Type B pancreatic cell (in vitro differentiated cells): Measurements from ENCODE around the gene ZNF609. TPM values are rescaled to one million over a fixed set of nuclear protein-coding genes. Genes with fewer than 3 reads are reported as not detected.

Source experiments
- DNase-seq: peaks from one replicate; pipeline ENCODE4 v3.0.0; 2021; ENCODE audit warnings: mixed read lengths; ENCODE audit not compliant: unreplicated experiment; ENCODE audit errors: extremely low spot score
- H3K27ac Mint-ChIP-seq: 2 replicates; pipeline ENCODE4 v1.8.0; 2021; ENCODE audit warnings: mild to moderate bottlenecking, mixed read lengths
- H3K27me3 Mint-ChIP-seq: 2 replicates; pipeline ENCODE4 v1.8.0; 2021; ENCODE audit warnings: mixed read lengths
- H3K36me3 Mint-ChIP-seq: 2 replicates; pipeline ENCODE4 v1.8.0; 2021; ENCODE audit warnings: mixed read lengths
- H3K4me1 Mint-ChIP-seq: one replicate; pipeline ENCODE4 v1.8.0; 2021; ENCODE audit warnings: mixed read lengths; ENCODE audit not compliant: unreplicated experiment
- H3K4me3 Mint-ChIP-seq: 2 replicates; pipeline ENCODE4 v1.8.0; 2021; ENCODE audit warnings: mild to moderate bottlenecking, mixed read lengths
- H3K9me3 Mint-ChIP-seq: 2 replicates; pipeline ENCODE4 v1.8.0; 2021; ENCODE audit warnings: mixed read lengths
- total RNA-seq: library from RNA; stranded (reverse); gene quantifications from 2 replicates; pipeline ENCODE4 v1.2.1, GENCODE V29; 2021; ENCODE audit warnings: low replicate concordance
- TF ChIP-seq, protein P1 (sequence below): fragments of 200-600 bp; sonication (generic); conservative IDR thresholded peaks from 2 replicates; pipeline ENCODE4 v1.5.0; 2021; ENCODE audit warnings: antibody characterized with exemption, mild to moderate bottlenecking

The ZNF609 gene
- total RNA-seq, 1 donor from 2014 or later = 53.1 TPM

DNA sequence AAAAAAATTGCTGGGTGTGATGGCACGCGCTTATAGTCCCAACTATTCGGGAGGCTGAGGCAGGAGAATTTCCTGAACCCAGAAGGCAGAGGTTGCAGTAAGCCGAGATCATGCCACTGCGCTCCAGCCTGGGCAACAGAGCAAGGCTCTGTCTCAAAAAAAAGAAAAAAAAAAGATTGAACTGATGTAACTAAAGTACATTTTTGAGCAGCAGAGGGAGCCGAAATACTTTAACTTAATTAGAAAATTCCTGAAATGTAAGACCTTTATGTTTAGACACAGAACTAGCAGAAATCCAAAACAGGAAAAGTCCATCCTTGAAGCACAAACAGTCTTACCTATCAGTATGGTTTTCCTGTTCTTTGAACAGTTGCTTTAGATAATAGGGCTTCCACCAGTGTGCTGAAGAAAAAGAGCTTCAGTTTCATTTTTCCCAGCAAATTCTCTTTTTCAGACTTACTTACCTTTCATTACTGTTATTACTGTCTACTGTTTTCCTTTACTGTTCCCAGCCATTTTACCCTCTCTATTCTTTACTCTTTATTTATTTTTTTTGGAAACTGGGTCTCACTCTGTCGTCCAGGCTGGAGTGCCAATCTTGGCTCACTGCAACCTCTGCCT lies 33.4 kb upstream of the ZNF609 start:
- TF ChIP-seq, protein P1, sequence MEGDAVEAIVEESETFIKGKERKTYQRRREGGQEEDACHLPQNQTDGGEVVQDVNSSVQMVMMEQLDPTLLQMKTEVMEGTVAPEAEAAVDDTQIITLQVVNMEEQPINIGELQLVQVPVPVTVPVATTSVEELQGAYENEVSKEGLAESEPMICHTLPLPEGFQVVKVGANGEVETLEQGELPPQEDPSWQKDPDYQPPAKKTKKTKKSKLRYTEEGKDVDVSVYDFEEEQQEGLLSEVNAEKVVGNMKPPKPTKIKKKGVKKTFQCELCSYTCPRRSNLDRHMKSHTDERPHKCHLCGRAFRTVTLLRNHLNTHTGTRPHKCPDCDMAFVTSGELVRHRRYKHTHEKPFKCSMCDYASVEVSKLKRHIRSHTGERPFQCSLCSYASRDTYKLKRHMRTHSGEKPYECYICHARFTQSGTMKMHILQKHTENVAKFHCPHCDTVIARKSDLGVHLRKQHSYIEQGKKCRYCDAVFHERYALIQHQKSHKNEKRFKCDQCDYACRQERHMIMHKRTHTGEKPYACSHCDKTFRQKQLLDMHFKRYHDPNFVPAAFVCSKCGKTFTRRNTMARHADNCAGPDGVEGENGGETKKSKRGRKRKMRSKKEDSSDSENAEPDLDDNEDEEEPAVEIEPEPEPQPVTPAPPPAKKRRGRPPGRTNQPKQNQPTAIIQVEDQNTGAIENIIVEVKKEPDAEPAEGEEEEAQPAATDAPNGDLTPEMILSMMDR = peak; percentile 58
- Mint-ChIP-seq H3K4me3 (no peak overlapping the region), H3K4me1 (peaks cover 10% of the 10 kb centered on the region), H3K27ac (no peak overlapping the region), H3K27me3 (no peaks in the 10 kb centered on the region), H3K36me3 (peaks cover 19% of the 10 kb centered on the region), H3K9me3 (no peaks in the 10 kb centered on the region)
- no peak for DNase-seq

DNA sequence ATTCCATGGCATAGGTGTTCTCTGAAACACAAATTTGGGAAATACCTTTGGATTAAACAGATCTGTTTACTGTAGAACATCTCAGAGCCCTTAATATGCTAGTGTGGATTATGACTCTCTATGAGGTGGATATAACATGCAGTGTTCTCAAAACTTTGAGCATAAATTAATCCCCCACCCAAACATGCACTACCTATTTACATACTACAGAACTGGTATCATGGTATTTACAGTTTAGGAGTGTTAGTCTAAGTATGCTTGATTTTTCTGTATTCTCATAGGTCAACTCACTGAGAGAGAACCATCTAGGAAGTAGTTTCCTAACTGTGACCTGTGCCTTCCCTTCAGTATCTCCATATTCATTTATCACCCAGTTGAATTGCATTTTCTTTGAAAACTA lies 30.9 kb upstream of the ZNF609 start:
- Mint-ChIP-seq H3K27me3 (no peaks in the 10 kb centered on the region), H3K36me3 (peaks cover 12% of the 10 kb centered on the region), H3K9me3 (no peaks in the 10 kb centered on the region)

DNA sequence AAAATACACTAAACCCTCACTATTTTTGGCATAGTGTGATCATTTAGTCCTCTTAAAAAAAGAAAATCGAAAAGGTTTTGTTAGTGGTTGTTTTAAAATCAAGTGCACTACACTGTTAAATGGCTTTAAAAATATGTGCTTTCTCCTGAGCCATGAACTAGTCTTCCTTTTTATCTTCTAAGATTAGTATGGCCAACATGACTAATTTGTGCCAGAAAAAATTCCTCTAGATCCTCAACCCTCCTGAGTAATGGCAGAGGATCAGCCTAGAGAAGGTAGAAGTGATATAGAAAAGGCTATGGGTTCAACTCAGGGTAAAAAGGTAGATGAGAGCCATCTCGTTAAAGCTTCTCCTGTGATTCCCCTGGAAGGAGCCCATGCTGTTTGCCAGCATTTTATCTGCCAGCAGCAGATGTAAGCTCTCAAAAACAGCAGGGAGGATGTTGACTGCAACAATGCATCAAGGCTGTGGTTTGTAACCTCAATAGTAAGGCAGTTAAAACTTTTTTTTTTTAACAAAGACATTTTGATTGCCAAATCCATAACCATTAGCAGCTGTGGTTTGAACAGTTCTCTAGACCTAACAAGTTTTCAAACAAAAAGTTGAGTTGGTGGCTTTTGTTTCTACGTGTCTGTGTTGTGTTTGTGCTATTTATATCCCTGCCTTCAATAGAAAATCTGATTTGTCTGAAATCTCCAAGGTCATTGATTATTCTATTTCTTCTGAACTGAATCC lies 30.2 kb upstream of the ZNF609 start:
- H3K36me3 Mint-ChIP-seq = peaks cover 14% of the 10 kb centered on the region
- no peak overlapping the region for H3K27ac Mint-ChIP-seq
- TF ChIP-seq, protein P1 = no peak
- no peak overlapping the region for H3K4me3 Mint-ChIP-seq
- H3K4me1 Mint-ChIP-seq = peaks cover 10% of the 10 kb centered on the region
- H3K27me3 Mint-ChIP-seq = no peaks in the 10 kb centered on the region
- DNase-seq = no peak
- H3K9me3 Mint-ChIP-seq = no peaks in the 10 kb centered on the region

More for the DNA sequence above, 30.9 kb upstream of the ZNF609 start:
- Mint-ChIP-seq H3K4me3 (no peak overlapping the region), H3K4me1 (peaks cover 10% of the 10 kb centered on the region), H3K27ac (no peak overlapping the region)
- DNase-seq = no peak
- TF ChIP-seq, protein P1 = no peak

DNA sequence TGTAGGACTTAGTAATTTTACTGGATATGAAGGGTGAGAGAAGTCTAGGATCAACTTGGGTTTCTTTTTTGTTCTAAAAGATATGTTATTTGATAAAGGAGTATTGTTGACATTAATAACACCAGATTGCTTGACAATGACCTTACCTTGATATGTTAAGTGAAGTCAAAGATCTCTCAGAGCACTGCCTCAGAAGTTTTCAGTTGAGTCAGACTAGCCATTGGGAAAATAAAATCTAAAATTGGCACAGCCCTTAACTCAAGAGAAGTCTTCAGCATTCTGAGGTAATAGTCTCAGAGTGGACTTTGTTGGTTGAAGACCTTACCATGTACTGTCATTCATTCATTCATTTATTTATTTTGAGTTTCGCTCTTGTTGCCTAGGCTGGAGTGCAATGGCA lies 22.4 kb upstream of the ZNF609 start:
- Mint-ChIP-seq H3K9me3 (no peaks in the 10 kb centered on the region), H3K4me3 (no peak overlapping the region), H3K4me1 (peaks cover 5% of the 10 kb centered on the region), H3K36me3 (peaks cover 16% of the 10 kb centered on the region), H3K27me3 (no peaks in the 10 kb centered on the region), H3K27ac (no peak overlapping the region)
- TF ChIP-seq, protein P1 = no peak
- no peak for DNase-seq

DNA sequence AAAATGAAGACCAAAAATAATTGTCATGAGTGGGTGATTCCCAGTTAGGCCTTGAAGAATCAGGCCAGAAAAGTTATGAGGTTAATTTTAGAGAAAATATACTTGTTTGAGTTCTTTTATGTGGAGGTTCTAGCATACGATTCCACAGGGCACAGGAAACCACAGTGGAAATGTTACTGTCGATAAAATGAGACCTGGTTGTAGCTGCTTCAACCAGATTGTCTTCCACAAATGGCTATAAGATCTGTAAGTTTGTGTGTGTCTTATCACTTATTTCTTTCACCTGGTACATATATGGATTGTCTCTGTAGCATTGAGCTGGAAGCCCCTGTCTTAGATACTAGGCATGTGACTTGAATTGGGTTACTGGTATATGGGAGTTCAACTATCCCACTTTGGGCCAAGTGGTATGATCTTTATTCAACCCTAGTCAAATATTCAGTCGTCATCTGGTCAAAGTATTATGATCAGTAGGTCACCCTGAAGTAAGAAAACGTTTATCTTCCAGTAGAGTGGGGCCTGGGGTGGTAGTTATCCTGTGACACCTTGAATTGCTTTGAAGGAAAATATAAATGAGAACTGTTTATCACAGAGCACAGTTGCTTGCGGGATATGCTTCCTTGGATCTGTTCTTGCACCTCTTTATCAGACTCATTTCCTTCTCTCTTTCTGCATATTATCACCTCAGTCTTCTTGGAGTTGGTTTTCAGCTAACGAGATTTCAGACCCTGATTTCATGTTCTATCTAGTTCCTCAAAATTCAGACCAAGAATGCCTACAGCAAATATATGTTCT lies 21.5 kb upstream of the ZNF609 start:
- DNase-seq = no peak
- Mint-ChIP-seq H3K9me3 (no peaks in the 10 kb centered on the region), H3K4me3 (no peak overlapping the region), H3K4me1 (peaks cover 12% of the 10 kb centered on the region), H3K27me3 (no peaks in the 10 kb centered on the region), H3K36me3 (peaks cover 16% of the 10 kb centered on the region), H3K27ac (no peak overlapping the region)
- TF ChIP-seq, protein P1 = no peak
